GM23338 (cell line): ENCODE results near the gene DAPK3. TPM values are rescaled to one million over a fixed set of nuclear protein-coding genes. Genes with fewer than 3 reads are reported as not detected.

ENCODE experiments used
- microRNA counts: library from miRNA; unstranded; fragments of <30 nt; microRNA quantifications from one replicate; lab custom pipeline; 2017
- microRNA-seq: library from miRNA; unstranded; fragments of <30 nt; microRNA quantifications from one replicate; pipeline ENCODE4, GENCODE V29; 2017
- polyA plus RNA-seq: library from polyadenylated mRNA; unstranded; fragments of >200 nt; fragmentation: Nextera tagmentation; extraction: Ambion mirVana; gene quantifications from 2 replicates; pipeline ENCODE4 v1.2.1, GENCODE V29; 2016
- small RNA-seq: library from RNA; depleted of rRNA; stranded (forward); fragments of <200 nt; gene quantifications from one replicate; pipeline ENCODE3, GENCODE V24; 2014; ENCODE audit warnings: low replicate concordance
- total RNA-seq: library from RNA; depleted of rRNA; stranded (reverse); fragments of >200 nt; shearing (Covaris generic); gene quantifications from 2 replicates; pipeline ENCODE4 v1.2.3, GENCODE V29; 2014; rRNA removed
- TF ChIP-seq, protein P1 (sequence below): fragments of 250-450 bp; sonication (Bioruptor Pico); IDR thresholded peaks from 2 replicates; pipeline ENCODE4 v1.5.0; 2020; ENCODE audit warnings: mild to moderate bottlenecking, moderate library complexity

The DAPK3 gene
- total and polyA plus RNA-seq, 2 experiments from 2014 or later = 32.1 to 95.6 TPM

DNA sequence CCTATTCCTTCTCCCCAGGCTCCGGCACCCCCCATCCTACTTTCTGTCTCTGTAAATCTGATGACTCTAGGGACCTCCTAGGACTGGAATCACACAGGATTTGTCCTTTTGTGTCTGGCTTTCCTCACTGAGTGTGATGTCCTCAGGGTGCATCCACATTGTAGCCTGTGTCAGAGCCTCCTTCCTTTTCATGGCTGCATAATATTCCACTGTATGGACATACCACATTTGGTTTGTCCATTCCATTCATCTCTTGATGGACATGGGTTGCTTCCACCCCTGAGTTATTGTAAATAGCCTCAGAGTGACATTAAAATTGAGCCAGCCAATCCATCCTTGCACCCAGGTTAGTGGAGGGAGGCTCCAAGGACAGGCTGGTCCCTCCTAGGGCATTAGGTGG is 60.8 kb downstream of the DAPK3 start (continued):
- TF ChIP-seq, protein P1, sequence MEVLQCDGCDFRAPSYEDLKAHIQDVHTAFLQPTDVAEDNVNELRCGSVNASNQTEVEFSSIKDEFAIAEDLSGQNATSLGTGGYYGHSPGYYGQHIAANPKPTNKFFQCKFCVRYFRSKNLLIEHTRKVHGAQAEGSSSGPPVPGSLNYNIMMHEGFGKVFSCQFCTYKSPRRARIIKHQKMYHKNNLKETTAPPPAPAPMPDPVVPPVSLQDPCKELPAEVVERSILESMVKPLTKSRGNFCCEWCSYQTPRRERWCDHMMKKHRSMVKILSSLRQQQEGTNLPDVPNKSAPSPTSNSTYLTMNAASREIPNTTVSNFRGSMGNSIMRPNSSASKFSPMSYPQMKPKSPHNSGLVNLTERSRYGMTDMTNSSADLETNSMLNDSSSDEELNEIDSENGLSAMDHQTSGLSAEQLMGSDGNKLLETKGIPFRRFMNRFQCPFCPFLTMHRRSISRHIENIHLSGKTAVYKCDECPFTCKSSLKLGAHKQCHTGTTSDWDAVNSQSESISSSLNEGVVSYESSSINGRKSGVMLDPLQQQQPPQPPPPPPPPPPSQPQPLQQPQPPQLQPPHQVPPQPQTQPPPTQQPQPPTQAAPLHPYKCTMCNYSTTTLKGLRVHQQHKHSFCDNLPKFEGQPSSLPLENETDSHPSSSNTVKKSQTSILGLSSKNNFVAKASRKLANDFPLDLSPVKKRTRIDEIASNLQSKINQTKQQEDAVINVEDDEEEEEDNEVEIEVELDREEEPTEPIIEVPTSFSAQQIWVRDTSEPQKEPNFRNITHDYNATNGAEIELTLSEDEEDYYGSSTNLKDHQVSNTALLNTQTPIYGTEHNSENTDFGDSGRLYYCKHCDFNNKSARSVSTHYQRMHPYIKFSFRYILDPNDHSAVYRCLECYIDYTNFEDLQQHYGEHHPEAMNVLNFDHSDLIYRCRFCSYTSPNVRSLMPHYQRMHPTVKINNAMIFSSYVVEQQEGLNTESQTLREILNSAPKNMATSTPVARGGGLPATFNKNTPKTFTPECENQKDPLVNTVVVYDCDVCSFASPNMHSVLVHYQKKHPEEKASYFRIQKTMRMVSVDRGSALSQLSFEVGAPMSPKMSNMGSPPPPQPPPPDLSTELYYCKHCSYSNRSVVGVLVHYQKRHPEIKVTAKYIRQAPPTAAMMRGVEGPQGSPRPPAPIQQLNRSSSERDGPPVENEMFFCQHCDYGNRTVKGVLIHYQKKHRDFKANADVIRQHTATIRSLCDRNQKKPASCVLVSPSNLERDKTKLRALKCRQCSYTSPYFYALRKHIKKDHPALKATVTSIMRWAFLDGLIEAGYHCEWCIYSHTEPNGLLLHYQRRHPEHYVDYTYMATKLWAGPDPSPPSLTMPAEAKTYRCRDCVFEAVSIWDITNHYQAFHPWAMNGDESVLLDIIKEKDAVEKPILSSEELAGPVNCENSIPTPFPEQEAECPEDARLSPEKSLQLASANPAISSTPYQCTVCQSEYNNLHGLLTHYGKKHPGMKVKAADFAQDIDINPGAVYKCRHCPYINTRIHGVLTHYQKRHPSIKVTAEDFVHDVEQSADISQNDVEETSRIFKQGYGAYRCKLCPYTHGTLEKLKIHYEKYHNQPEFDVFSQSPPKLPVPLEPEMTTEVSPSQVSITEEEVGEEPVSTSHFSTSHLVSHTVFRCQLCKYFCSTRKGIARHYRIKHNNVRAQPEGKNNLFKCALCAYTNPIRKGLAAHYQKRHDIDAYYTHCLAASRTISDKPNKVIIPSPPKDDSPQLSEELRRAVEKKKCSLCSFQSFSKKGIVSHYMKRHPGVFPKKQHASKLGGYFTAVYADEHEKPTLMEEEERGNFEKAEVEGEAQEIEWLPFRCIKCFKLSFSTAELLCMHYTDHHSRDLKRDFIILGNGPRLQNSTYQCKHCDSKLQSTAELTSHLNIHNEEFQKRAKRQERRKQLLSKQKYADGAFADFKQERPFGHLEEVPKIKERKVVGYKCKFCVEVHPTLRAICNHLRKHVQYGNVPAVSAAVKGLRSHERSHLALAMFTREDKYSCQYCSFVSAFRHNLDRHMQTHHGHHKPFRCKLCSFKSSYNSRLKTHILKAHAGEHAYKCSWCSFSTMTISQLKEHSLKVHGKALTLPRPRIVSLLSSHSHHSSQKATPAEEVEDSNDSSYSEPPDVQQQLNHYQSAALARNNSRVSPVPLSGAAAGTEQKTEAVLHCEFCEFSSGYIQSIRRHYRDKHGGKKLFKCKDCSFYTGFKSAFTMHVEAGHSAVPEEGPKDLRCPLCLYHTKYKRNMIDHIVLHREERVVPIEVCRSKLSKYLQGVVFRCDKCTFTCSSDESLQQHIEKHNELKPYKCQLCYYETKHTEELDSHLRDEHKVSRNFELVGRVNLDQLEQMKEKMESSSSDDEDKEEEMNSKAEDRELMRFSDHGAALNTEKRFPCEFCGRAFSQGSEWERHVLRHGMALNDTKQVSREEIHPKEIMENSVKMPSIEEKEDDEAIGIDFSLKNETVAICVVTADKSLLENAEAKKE (CRISPR knock-in tag) = no peak

MicroRNA genes within 50 kb of the gene (microRNA counts, 767-probe panel; counts per million panel counts)
- not detected for microRNA hsa-miR-637 (lab: Ali Mortazavi, UCI)

Small RNA genes within 50 kb of the gene (microRNA-seq; reads per million reads assigned to microRNA genes)
- gene MIR637 = not detected

Small RNA genes within 50 kb of the gene (small RNA-seq; reads per million reads assigned to genes)
- not detected for gene RN7SL202P
- gene SNORD37 = 29.4 reads per million, percentile 98 among the genes with 10 or more reads in this experiment

Other genes starting within 250 kb of the DAPK3 start
- gene APBA3, start 209.4 kb downstream of the DAPK3 start, total RNA-seq = 31.8 and 56.1 TPM in 2 replicates
- gene APBA3, start 209.4 kb downstream of the DAPK3 start, polyA plus RNA-seq = 16.6 and 17.2 TPM in 2 replicates
- gene MRPL54, start 208.4 kb downstream of the DAPK3 start, total RNA-seq = 29.7 and 47.3 TPM in 2 replicates
- 89.9 and 93.1 TPM in 2 replicates for gene MRPL54, start 208.4 kb downstream of the DAPK3 start, polyA plus RNA-seq
- gene RAX2, start 198.9 kb downstream of the DAPK3 start, total RNA-seq = not detected in 2 replicates
- gene RAX2, start 198.9 kb downstream of the DAPK3 start, polyA plus RNA-seq = 0.13 TPM in 1 of 2 replicates, not detected in the other
- 21.4 and 30.3 TPM in 2 replicates for gene MATK, start 184.7 kb downstream of the DAPK3 start, total RNA-seq
- 13.4 and 14.1 TPM in 2 replicates for gene MATK, start 184.7 kb downstream of the DAPK3 start, polyA plus RNA-seq
- 13.5 and 15.8 TPM in 2 replicates for gene ZFR2, start 102.1 kb downstream of the DAPK3 start, total RNA-seq
- 25.4 and 31.3 TPM in 2 replicates for gene ZFR2, start 102.1 kb downstream of the DAPK3 start, polyA plus RNA-seq
- 36.4 and 45.7 TPM in 2 replicates for gene ATCAY, start 90.4 kb downstream of the DAPK3 start, total RNA-seq
- 16.9 and 22.8 TPM in 2 replicates for gene ATCAY, start 90.4 kb downstream of the DAPK3 start, polyA plus RNA-seq
- gene NMRK2, start 38.0 kb downstream of the DAPK3 start, total RNA-seq = 55.9 and 57.3 TPM in 2 replicates
- gene NMRK2, start 38.0 kb downstream of the DAPK3 start, polyA plus RNA-seq = 65.3 and 69.3 TPM in 2 replicates
- gene EEF2, start 14.4 kb upstream of the DAPK3 start, total RNA-seq = 2,892 and 2,987 TPM in 2 replicates
- gene EEF2, start 14.4 kb upstream of the DAPK3 start, polyA plus RNA-seq = 772 and 1,028 TPM in 2 replicates
- gene PIAS4, start 36.6 kb upstream of the DAPK3 start, total RNA-seq = 34.1 and 48.4 TPM in 2 replicates
- 17.0 and 20.0 TPM in 2 replicates for gene PIAS4, start 36.6 kb upstream of the DAPK3 start, polyA plus RNA-seq
- 28.5 and 35.0 TPM in 2 replicates for gene ZBTB7A, start 95.8 kb upstream of the DAPK3 start, total RNA-seq
- gene ZBTB7A, start 95.8 kb upstream of the DAPK3 start, polyA plus RNA-seq = 9.5 and 11.1 TPM in 2 replicates
- 140 and 151 TPM in 2 replicates for gene MAP2K2, start 153.0 kb upstream of the DAPK3 start, total RNA-seq
- 99.7 and 108 TPM in 2 replicates for gene MAP2K2, start 153.0 kb upstream of the DAPK3 start, polyA plus RNA-seq
- gene CREB3L3, start 182.5 kb upstream of the DAPK3 start, total RNA-seq = not detected in 2 replicates
- gene CREB3L3, start 182.5 kb upstream of the DAPK3 start, polyA plus RNA-seq = 0.26 and 0.42 TPM in 2 replicates
- gene SIRT6, start 211.5 kb upstream of the DAPK3 start, total RNA-seq = 15.8 and 26.7 TPM in 2 replicates
- 18.9 and 19.3 TPM in 2 replicates for gene SIRT6, start 211.5 kb upstream of the DAPK3 start, polyA plus RNA-seq
- gene ANKRD24, start 211.6 kb upstream of the DAPK3 start, total RNA-seq = 13.4 and 18.0 TPM in 2 replicates
- 3.7 and 4.5 TPM in 2 replicates for gene ANKRD24, start 211.6 kb upstream of the DAPK3 start, polyA plus RNA-seq